ENCODE data around the gene HCFC2. TPM values are rescaled to one million over a fixed set of nuclear protein-coding genes. Genes with fewer than 3 reads are reported as not detected.

The HCFC2 gene
- total RNA-seq, 1 donor from 2014 or later: 15.2 TPM

GRCh38 chr12:104056419-104056972 lies 7.8 kb upstream of the HCFC2 start:
- intact Hi-C loops (cut with micrococcal nuclease): no loop called here

GRCh38 chr12:104057771-104058197 lies 6.5 kb upstream of the HCFC2 start:
- intact Hi-C loops (cut with micrococcal nuclease): loop anchor here (1.0 kb wide), 1 partner anchor 52 kb away; no protein-coding TSS in a partner anchor

- intact Hi-C loops (cut with micrococcal nuclease): no loop called here
These were observed 5.5 kb upstream of the HCFC2 start for GRCh38 chr12:104058802-104059201.

GRCh38 chr12:104059963-104060362 lies 4.4 kb upstream of the HCFC2 start:
- intact Hi-C loops (cut with micrococcal nuclease): loop anchor here (5.0 kb wide), 1 partner anchor 927 kb away; the partner anchor contains the start of gene NOPCHAP1

- intact Hi-C loops (cut with micrococcal nuclease): loop anchor here (5.0 kb wide), 1 partner anchor 927 kb away; the partner anchor contains the start of gene NOPCHAP1
These were observed 3.5 kb upstream of the HCFC2 start for GRCh38 chr12:104060791-104061190.

GRCh38 chr12:104063712-104064030 lies 660 bp upstream of the HCFC2 start:
- intact Hi-C loops (cut with micrococcal nuclease): loop anchor here (1.0 to 5.0 kb wide), 6 partner anchors 75 to 1044 kb away; partner anchors contain the start of genes HSP90B1, NFYB, NOPCHAP1 and TDG

GRCh38 chr12:104064842-104065427 lies 604 bp downstream of the HCFC2 start:
- intact Hi-C loops (cut with micrococcal nuclease): loop anchor here (1.0 to 5.0 kb wide), 6 partner anchors 73 to 1042 kb away; partner anchors contain the start of genes HSP90B1, NFYB, NOPCHAP1 and TDG

GRCh38 chr12:104072099-104072498 lies 7.8 kb downstream of the HCFC2 start:
- intact Hi-C loops (cut with micrococcal nuclease): no loop called here

- intact Hi-C loops (cut with micrococcal nuclease): no loop called here
These were observed 9.4 kb downstream of the HCFC2 start for GRCh38 chr12:104073699-104074098.

- intact Hi-C loops (cut with micrococcal nuclease): no loop called here
These were observed 14.7 kb downstream of the HCFC2 start for GRCh38 chr12:104079024-104079423.

- intact Hi-C loops (cut with micrococcal nuclease): no loop called here
These were observed 16.4 kb downstream of the HCFC2 start for GRCh38 chr12:104080764-104081163.

- intact Hi-C loops (cut with micrococcal nuclease): no loop called here
These were observed 19.6 kb downstream of the HCFC2 start for GRCh38 chr12:104083769-104084475.

GRCh38 chr12:104090685-104091084 lies 26.4 kb downstream of the HCFC2 start:
- intact Hi-C loops (cut with micrococcal nuclease): no loop called here

- intact Hi-C loops (cut with micrococcal nuclease): no loop called here
These were observed 26.8 kb downstream of the HCFC2 start for GRCh38 chr12:104091136-104091535.

- intact Hi-C loops (cut with micrococcal nuclease): no loop called here
These were observed 30.0 kb downstream of the HCFC2 start for GRCh38 chr12:104094284-104094683.

GRCh38 chr12:104095289-104095688 lies 31.0 kb downstream of the HCFC2 start:
- intact Hi-C loops (cut with micrococcal nuclease): no loop called here

GRCh38 chr12:104097954-104098353 lies 33.6 kb downstream of the HCFC2 start:
- intact Hi-C loops (cut with micrococcal nuclease): no loop called here

GRCh38 chr12:104105461-104105860 lies 41.1 kb downstream of the HCFC2 start:
- intact Hi-C loops (cut with micrococcal nuclease): loop anchor here (10.0 kb wide), 1 partner anchor 121 kb away; no protein-coding TSS in a partner anchor

GRCh38 chr12:104106965-104107364 lies 42.6 kb downstream of the HCFC2 start:
- intact Hi-C loops (cut with micrococcal nuclease): loop anchor here (10.0 kb wide), 1 partner anchor 122 kb away; no protein-coding TSS in a partner anchor

- intact Hi-C loops (cut with micrococcal nuclease): loop anchor here (1.0 to 10.0 kb wide), 4 partner anchors 52 to 231 kb away; no protein-coding TSS in a partner anchor
These were observed 44.6 kb downstream of the HCFC2 start for GRCh38 chr12:104108755-104109445.
